Mesenchymal stem cell (in vitro differentiated cells and primary cell): Measurements from ENCODE around the gene ERN1.

ENCODE experiments used
- DNase-seq: peaks from one replicate; pipeline ENCODE4 v3.0.0-alpha.2; 2013
- H2AFZ ChIP-seq: one replicate; pipeline ENCODE4 v1.6.1; 2013; ENCODE audit warnings: low read depth, mild to moderate bottlenecking, control low read depth, inconsistent platforms, low read length, moderate library complexity
- H2AK5ac ChIP-seq: 2 replicates; pipeline ENCODE4 v1.6.1; 2013; ENCODE audit warnings: low read length, moderate library complexity, mild to moderate bottlenecking, inconsistent platforms; ENCODE audit not compliant: severe bottlenecking
- H2BK120ac ChIP-seq: one replicate; pipeline ENCODE4 v1.6.1; 2013; ENCODE audit warnings: low read depth, mild to moderate bottlenecking, inconsistent platforms, low read length, moderate library complexity
- H2BK12ac ChIP-seq, 2 experiments: one replicate each; pipeline ENCODE4 v1.6.1; 2013; ENCODE audit warnings: inconsistent platforms in 2 of 2, low read length in 2 of 2, mild to moderate bottlenecking in 2 of 2, moderate library complexity in 2 of 2, control low read depth in 1 of 2
- H2BK15ac ChIP-seq: one replicate; pipeline ENCODE4 v1.6.1; 2013; ENCODE audit warnings: mild to moderate bottlenecking, low read depth, inconsistent platforms; ENCODE audit not compliant: poor library complexity, severe bottlenecking
- H2BK5ac ChIP-seq: 2 replicates; pipeline ENCODE4 v1.6.1; 2013; ENCODE audit warnings: low read depth, mild to moderate bottlenecking, low read length, control low read depth, inconsistent platforms; ENCODE audit not compliant: poor library complexity, severe bottlenecking
- H3K14ac ChIP-seq, 2 experiments: one replicate each; pipeline ENCODE4 v1.6.1; 2013; ENCODE audit warnings: inconsistent platforms in 2 of 2, low read length in 2 of 2, control low read depth in 1 of 2, mild to moderate bottlenecking in 1 of 2, moderate library complexity in 1 of 2
- H3K18ac ChIP-seq, 2 experiments: one replicate each; pipeline ENCODE4 v1.6.1; 2013; ENCODE audit warnings: inconsistent platforms in 2 of 2, low read length in 2 of 2, control low read depth in 1 of 2, low read depth in 1 of 2, mild to moderate bottlenecking in 1 of 2
- H3K23ac ChIP-seq, 2 experiments: one replicate each; pipeline ENCODE4 v1.6.1; 2013; ENCODE audit warnings: inconsistent platforms in 2 of 2, low read length in 2 of 2, mild to moderate bottlenecking in 2 of 2, moderate library complexity in 2 of 2, control low read depth in 1 of 2
- H3K27ac ChIP-seq: 2 replicates; pipeline ENCODE4 v1.5.1; 2013; ENCODE audit warnings: mild to moderate bottlenecking, moderate library complexity, low read length, control low read depth, inconsistent platforms; ENCODE audit not compliant: poor library complexity, severe bottlenecking
- H3K27me3 ChIP-seq, 2 experiments: 2 replicates each; pipeline versions ENCODE4 v1.6.1 to v1.7.0; 2013; ENCODE audit warnings: low read length in 2 of 2, mild to moderate bottlenecking in 2 of 2, moderate library complexity in 2 of 2, control low read depth in 1 of 2, inconsistent platforms in 1 of 2; ENCODE audit not compliant: control insufficient read depth in 1 of 2, insufficient read depth in 1 of 2
- H3K36me3 ChIP-seq, 2 experiments: 2 replicates each; pipeline versions ENCODE4 v1.6.1 to v1.7.0; 2013; ENCODE audit warnings: low read length in 2 of 2, control low read depth in 1 of 2, inconsistent platforms in 1 of 2, low read depth in 1 of 2, mild to moderate bottlenecking in 1 of 2; ENCODE audit not compliant: insufficient read depth in 2 of 2, control insufficient read depth in 1 of 2
- H3K4ac ChIP-seq, 2 experiments: one replicate each; pipeline ENCODE4 v1.6.1; 2013; ENCODE audit warnings: inconsistent platforms in 2 of 2, low read length in 2 of 2, mild to moderate bottlenecking in 2 of 2, moderate library complexity in 2 of 2, control low read depth in 1 of 2, low read depth in 1 of 2
- H3K4me1 ChIP-seq: 2 replicates; pipeline ENCODE4 v1.6.1; 2013; ENCODE audit warnings: low read depth, low read length, control low read depth; ENCODE audit not compliant: control insufficient read depth, insufficient read depth
- H3K4me2 ChIP-seq: 2 replicates; pipeline ENCODE4 v1.6.1; 2013; ENCODE audit warnings: low read length, mild to moderate bottlenecking, inconsistent platforms; ENCODE audit not compliant: poor library complexity, severe bottlenecking
- H3K4me3 ChIP-seq, 2 experiments: 2 replicates each; pipeline versions ENCODE4 v1.5.1 to v1.7.0; 2013; ENCODE audit warnings: low read length in 2 of 2, mild to moderate bottlenecking in 2 of 2, control low read depth in 1 of 2, low read depth in 1 of 2; ENCODE audit not compliant: insufficient read depth in 1 of 2
- H3K79me1 ChIP-seq: replicated peaks from 2 replicates; pipeline ENCODE4 v1.6.1; 2013; ENCODE audit warnings: mild to moderate bottlenecking, control low read depth, low read length, inconsistent platforms; ENCODE audit not compliant: poor library complexity, severe bottlenecking
- H3K9ac ChIP-seq: 2 replicates; pipeline ENCODE4 v1.7.0; 2013; ENCODE audit warnings: mild to moderate bottlenecking, low read length, moderate library complexity
- H3K9me3 ChIP-seq: 2 replicates; pipeline ENCODE4 v1.7.0; 2013; ENCODE audit warnings: mild to moderate bottlenecking, low read length; ENCODE audit not compliant: control insufficient read depth
- H4K8ac ChIP-seq: one replicate; pipeline ENCODE4 v1.6.1; 2013; ENCODE audit warnings: inconsistent platforms, mild to moderate bottlenecking, low read length, moderate library complexity
- H4K91ac ChIP-seq: one replicate; pipeline ENCODE4 v1.6.1; 2013; ENCODE audit warnings: mild to moderate bottlenecking, low read length, inconsistent platforms
- WGBS: methylation state at CpG from one replicate; pipeline ENCODE4 v1.1.7; 2013; ENCODE audit warnings: mixed read lengths; 5-methylcytosine and 5-hydroxymethylcytosine counted together

The ERN1 gene

DNA sequence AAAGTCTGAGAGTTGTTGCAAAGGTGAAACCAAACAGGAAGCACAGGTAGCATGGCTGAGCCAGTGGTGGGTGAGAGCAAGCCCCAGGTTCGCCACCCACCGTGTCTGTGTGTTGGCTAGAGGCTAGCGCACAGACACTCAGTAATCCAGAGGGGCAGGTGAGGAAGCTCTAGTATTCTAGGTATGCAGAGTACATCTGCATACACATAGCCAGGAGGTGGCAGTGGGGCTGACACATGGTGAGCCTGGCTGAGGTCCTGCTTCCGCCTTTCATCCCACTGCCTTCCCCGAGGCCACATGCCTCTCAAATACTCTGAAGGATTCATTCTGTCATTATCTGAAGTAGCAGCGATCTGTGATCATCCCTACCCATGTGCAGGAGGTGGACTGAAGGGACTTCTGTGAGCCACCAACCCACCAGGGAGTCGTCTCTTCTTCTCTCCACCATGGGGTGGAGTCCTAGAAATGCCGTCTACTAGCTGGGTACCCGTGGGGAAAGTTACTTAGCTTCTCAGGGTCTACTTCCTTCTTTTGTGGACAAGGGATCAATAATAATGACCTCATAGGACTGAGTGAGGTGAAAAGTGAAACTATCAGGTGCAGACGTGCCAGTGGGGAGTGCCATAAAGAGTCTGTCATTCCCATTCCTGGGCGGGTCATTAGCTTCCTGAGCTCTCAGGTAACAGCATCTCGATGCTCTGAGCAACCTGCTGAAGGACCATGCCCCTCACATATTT, 73.5 kb downstream of the ERN1 start:
- Histone ChIP-seq H4K8ac (no peak overlapping the region), H2AK5ac (no peak overlapping the region), H3K4me1 (no peaks in the 10 kb centered on the region), H2AFZ (no peak overlapping the region), H3K79me1 (no peaks in the 10 kb centered on the region), H3K27ac (no peak overlapping the region), H3K9me3 (no peaks in the 10 kb centered on the region), H3K9ac (no peak overlapping the region), H3K14ac (no peak overlapping the region), H3K4me3 (no peak overlapping the region), H4K91ac (peak overlapping the region; percentile 11), H3K27me3 (no peaks in the 10 kb centered on the region), H3K4me2 (no peak overlapping the region), H3K23ac (no peak overlapping the region), H3K18ac (no peak overlapping the region), H3K36me3 (peaks cover 46 to 91% of the 10 kb centered on the region in 2 experiments), H2BK15ac (no peak overlapping the region), H3K4ac (no peak overlapping the region), H2BK120ac (no peak overlapping the region), H2BK12ac (no peak overlapping the region), H2BK5ac (no peak overlapping the region)
- DNase-seq = no peak
- WGBS = 77% methylated on average over 12 of the region's 12 CpGs

DNA sequence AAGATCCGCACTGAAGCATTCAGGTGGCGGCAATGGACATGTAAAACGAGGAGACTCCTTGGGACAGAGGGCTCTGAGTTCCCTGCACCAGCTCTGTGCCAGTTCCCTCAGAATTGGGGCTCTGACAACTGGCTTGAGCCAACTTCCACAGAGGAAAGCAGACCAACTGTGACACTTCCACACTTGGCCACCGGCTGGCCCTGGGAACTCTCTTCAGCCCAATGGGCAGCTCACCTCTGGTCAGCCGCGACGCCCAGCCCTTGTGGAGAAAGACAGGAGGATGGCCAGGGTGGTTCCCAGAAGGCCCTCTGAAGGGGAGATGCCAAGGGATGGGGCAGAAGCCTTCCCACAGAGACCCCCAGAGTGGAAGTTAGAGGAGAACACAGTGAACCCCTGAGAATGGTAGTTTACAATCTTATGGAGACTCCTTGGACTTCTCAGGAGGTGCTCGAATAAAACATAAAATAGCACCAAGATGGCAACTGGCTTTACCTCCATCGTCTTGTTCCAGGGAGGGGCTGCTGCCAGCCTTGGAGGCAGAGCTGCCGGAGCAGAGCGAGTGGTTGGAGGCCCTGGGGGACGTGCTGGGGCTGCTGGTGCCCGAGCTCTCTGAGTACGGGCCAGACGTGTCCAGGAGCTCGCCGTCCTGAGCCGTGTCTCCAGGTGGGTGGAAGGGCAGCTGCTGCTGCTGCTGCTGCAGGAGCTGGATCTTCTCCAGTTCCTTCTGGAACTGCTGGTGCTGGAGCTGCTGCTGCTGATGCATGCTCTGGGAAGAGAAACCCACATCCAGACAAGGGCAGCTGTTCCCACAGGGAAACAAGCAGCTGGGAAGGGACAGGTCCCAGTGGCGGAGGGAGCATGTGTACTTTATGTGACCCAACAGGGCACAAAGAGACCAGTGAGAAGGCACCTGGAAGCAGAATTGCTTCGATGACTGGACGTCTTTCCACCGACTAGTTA, 74.5 kb downstream of the ERN1 start:
- H3K4me3 ChIP-seq = no peak overlapping the region
- no peak overlapping the region for H2BK12ac ChIP-seq
- H3K79me1 ChIP-seq = no peaks in the 10 kb centered on the region
- H3K4ac ChIP-seq = no peak overlapping the region
- H3K4me1 ChIP-seq = no peaks in the 10 kb centered on the region
- no peak overlapping the region for H2AK5ac ChIP-seq
- H3K4me2 ChIP-seq = no peak overlapping the region
- no peak overlapping the region for H3K23ac ChIP-seq
- no peak overlapping the region for H3K18ac ChIP-seq
- no peak overlapping the region for H3K27ac ChIP-seq
- peaks cover 46 to 96% of the 10 kb centered on the region in 2 experiments for H3K36me3 ChIP-seq
- H2BK5ac ChIP-seq = no peak overlapping the region
- H3K27me3 ChIP-seq = no peaks in the 10 kb centered on the region
- no peak overlapping the region for H3K9ac ChIP-seq
- no peak overlapping the region for H2BK120ac ChIP-seq
- H4K8ac ChIP-seq = no peak overlapping the region
- DNase-seq = no peak
- H3K14ac ChIP-seq = no peak overlapping the region
- H4K91ac ChIP-seq = no peak overlapping the region
- no peak overlapping the region for H2AFZ ChIP-seq
- WGBS = 95% methylated on average over 20 of the region's 22 CpGs
- H2BK15ac ChIP-seq = no peak overlapping the region
- no peaks in the 10 kb centered on the region for H3K9me3 ChIP-seq

DNA sequence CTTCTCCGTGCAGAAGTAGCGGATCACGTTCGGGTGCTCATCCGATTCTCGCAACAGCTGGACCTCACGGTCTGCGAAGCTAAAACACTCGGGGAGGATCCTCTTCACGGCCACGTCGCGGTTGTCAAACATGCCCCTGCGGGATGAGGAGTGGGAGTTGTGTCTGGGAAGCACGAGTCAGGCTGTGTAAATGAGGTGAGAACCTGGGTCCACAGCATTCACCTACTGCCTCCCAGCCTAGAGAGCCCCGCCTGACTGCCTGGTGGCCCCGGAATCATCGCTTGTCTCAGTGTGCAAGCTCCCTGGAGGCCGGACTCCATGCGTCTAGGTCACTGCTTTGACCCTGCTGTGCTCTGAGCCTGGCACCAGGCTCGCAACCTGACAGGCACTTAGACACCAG, 75.6 kb downstream of the ERN1 start:
- no peak overlapping the region for H2BK5ac ChIP-seq
- H4K8ac ChIP-seq = no peak overlapping the region
- H3K9me3 ChIP-seq = no peaks in the 10 kb centered on the region
- H3K27me3 ChIP-seq = no peaks in the 10 kb centered on the region
- H2BK12ac ChIP-seq = no peak overlapping the region
- no peak overlapping the region for H4K91ac ChIP-seq
- no peak overlapping the region for H2BK15ac ChIP-seq
- no peak overlapping the region for H2BK120ac ChIP-seq
- WGBS = over 99% methylated on average over 18 of the region's 21 CpGs
- no peak overlapping the region for H3K23ac ChIP-seq
- no peak overlapping the region for H3K9ac ChIP-seq
- no peak overlapping the region for H3K27ac ChIP-seq
- no peak overlapping the region for H3K18ac ChIP-seq
- no peaks in the 10 kb centered on the region for H3K79me1 ChIP-seq
- peaks cover 46 to 96% of the 10 kb centered on the region in 2 experiments for H3K36me3 ChIP-seq
- H3K14ac ChIP-seq = no peak overlapping the region
- no peak for DNase-seq
- no peak overlapping the region for H3K4me2 ChIP-seq
- no peak overlapping the region for H3K4ac ChIP-seq
- H2AK5ac ChIP-seq = no peak overlapping the region
- H3K4me3 ChIP-seq = no peak overlapping the region
- H2AFZ ChIP-seq = no peak overlapping the region
- H3K4me1 ChIP-seq = no peaks in the 10 kb centered on the region

DNA sequence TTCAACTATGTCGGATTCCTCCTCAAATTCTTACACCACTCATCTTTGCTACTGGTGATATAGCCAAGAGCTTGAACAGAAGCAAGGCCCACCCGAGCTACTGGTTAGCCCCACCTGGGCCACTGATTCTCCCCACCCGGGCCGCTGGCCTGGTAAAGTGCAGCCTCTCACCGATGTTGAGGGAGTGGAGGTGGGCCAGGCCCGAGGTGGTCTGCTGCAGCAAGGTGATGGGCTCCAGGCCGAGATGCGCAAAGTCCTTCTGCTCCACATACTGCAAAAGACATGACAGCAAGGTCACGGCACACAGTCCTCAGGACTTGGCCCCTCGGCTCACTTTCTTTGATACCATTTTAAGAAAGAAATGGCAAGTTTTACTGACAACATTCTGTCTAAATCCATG, 76.8 kb downstream of the ERN1 start:
- no peaks in the 10 kb centered on the region for H3K9me3 ChIP-seq
- no peak overlapping the region for H4K8ac ChIP-seq
- no peak overlapping the region for H3K4me2 ChIP-seq
- H3K14ac ChIP-seq = no peak overlapping the region
- H3K27me3 ChIP-seq = no peaks in the 10 kb centered on the region
- no peak overlapping the region for H4K91ac ChIP-seq
- H2BK5ac ChIP-seq = no peak overlapping the region
- H3K79me1 ChIP-seq = no peaks in the 10 kb centered on the region
- no peak overlapping the region for H3K27ac ChIP-seq
- 94% methylated on average over 10 of the region's 10 CpGs for WGBS
- no peak overlapping the region for H2BK15ac ChIP-seq
- no peak overlapping the region for H3K4me3 ChIP-seq
- no peak overlapping the region for H2BK120ac ChIP-seq
- H3K18ac ChIP-seq = no peak overlapping the region
- H3K4ac ChIP-seq = no peak overlapping the region
- H2BK12ac ChIP-seq = no peak overlapping the region
- H3K9ac ChIP-seq = no peak overlapping the region
- H3K4me1 ChIP-seq = no peaks in the 10 kb centered on the region
- H3K23ac ChIP-seq = no peak overlapping the region
- H2AFZ ChIP-seq = no peak overlapping the region
- no peak overlapping the region for H2AK5ac ChIP-seq
- no peak for DNase-seq
- H3K36me3 ChIP-seq = peaks cover 50 to 97% of the 10 kb centered on the region in 2 experiments
